ENCODE results near the gene SWSAP1.

Gene SWSAP1

DNA sequence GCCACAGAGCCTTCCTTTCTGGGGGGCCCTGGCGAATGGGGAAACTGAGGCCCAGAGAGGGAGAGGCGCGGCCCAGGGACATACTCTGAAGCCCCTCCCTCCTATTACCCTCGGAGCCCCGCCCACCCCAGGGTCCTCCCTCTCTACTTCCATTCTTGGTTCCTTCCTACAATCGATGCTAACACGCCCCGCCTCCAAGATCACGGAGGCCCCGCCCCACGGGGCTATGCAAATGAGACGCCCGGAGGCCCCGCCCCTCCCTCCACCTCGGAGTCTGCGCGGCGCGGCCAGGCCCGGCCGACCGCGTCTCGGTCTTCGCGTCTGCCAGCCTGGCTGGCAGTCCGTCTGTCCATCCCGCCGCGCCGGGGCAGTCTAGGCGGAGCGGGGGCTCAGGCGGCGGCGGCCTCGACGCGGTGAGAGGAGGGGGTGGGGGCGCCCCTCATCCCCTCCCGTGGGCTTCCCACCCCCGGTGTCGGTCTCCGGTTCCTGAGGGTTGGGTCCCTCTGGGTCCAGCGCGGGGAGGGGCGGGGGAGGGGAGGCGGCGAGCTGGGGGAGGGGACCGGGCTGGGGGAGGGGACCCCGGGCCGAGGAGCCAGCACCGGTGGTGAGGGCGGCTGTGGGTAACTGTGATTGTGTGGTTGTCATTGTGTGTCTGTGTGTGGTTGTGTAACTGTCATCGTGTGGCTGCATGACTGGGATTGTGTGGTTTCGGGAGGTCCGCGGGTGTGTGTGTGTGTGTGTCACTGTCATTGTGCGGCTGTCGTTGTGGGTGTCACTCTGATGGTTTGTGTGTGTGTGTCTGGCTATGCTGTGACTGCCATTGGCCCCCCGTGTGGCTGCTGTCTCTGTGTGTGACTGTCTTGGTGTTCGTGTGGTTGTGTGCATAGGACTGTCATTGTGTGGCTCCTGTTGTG is 19.0 kb upstream of the SWSAP1 start, which contains the start of gene PLPPR2:
PLPPR2 (plus strand) TSS at position 273 of the 914 bp plus-strand sequence. CDS start 2,242 bp downstream, outside the sequence.
- no peaks in the 10 kb centered on the region for H3K9me3 ChIP-seq (ENCODE audit: control insufficient read depth, insufficient read depth, low read length)
- no peaks in the 10 kb centered on the region for H3K36me3 ChIP-seq (ENCODE audit: control insufficient read depth, insufficient read depth, low read length)
- WGBS (ENCODE audit: insufficient coverage, insufficient read length) = no CpG with 5 or more reads among the region's 62 CpGs
- H3K4me3 ChIP-seq (ENCODE audit: low read length) = peak within 1 kb of the TSS; percentile 49; the same call in 1 of the 2 replicates
- DNase-seq (ENCODE audit: low read depth, low spot score) = no peak
- H3K27me3 ChIP-seq (ENCODE audit: control insufficient read depth, insufficient read depth, low read length) = no peaks in the 10 kb centered on the region
- H3K4me1 ChIP-seq (ENCODE audit: control insufficient read depth, insufficient read depth, low read length) = peaks cover 4% of the 10 kb centered on the region; the same call in 1 of the 2 replicates
- H3K27ac ChIP-seq (ENCODE audit: low read length) = no peak within 1 kb of the TSS

DNA sequence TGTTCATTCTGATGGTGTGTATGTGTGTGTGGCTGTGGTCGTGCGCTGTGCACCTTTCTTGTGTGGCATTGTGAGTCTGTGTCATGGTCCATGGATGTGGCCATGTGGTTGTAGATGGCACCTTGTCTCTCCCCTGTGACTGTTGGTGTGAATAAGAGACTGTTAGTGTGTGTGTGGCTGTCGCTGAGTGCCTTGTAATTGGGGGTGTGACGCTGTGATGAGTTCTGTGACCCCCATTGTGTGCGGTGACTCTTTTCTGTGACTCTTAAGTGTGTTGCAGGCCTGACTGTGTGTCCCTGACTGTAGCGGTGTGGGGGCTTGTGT is 18.4 kb upstream of the SWSAP1 start:
- no CpG with 5 or more reads among the region's 6 CpGs for WGBS (ENCODE audit: insufficient coverage, insufficient read length)

DNA sequence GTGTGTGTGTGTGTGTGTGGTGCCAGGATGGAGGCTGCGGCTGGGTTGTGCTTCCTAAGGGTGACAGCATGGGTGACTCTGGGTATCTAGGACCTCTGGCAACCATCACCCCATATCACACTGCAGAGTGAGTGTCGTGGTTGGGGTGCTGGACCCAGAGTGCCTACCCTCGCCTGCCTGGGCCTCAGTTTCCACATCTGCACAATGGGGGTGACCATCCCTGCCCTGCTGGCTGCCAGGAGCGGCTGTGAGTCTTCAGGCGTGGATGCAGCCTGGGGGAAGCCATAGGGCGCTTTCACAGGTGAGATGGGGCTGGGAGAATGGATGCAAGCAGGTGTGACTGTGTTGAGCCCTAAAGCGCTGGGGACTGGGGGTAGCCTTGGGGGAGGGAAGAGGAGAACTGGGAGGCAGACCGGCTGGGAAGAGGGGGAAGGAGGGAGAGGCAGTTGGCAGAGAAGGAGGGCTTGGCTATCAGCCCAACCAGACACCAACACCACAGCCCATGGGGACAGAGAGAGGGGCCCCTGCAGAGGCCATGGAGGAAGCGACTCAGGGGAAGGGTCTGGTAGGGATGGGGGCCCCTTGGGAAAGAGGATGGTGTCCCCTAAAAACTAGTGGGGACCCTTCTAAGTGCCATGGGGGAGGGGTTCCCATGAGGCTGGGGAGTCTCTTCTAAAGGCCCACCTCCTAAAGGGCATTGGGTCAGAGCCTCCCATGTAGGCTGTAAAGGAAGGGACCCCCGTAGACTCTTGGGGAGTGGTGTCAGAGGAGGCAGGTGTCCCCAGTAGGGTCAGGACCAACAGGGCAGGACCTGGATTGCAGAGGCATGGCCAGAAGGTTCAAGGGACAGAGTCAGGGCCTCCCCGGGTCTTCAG is 17.6 kb upstream of the SWSAP1 start:
- H3K36me3 ChIP-seq (ENCODE audit: control insufficient read depth, insufficient read depth, low read length) = no peaks in the 10 kb centered on the region
- no peak overlapping the region for H3K4me3 ChIP-seq (ENCODE audit: low read length)
- no peak for DNase-seq (ENCODE audit: low read depth, low spot score)
- H3K27ac ChIP-seq (ENCODE audit: low read length) = no peak overlapping the region
- no CpG with 5 or more reads among the region's 11 CpGs for WGBS (ENCODE audit: insufficient coverage, insufficient read length)
- H3K4me1 ChIP-seq (ENCODE audit: control insufficient read depth, insufficient read depth, low read length) = peaks cover 6% of the 10 kb centered on the region; the same call in 1 of the 2 replicates
- H3K9me3 ChIP-seq (ENCODE audit: control insufficient read depth, insufficient read depth, low read length) = no peaks in the 10 kb centered on the region
- H3K27me3 ChIP-seq (ENCODE audit: control insufficient read depth, insufficient read depth, low read length) = no peaks in the 10 kb centered on the region

More for the DNA sequence above, 18.4 kb upstream of the SWSAP1 start:
- H3K9me3 ChIP-seq (ENCODE audit: control insufficient read depth, insufficient read depth, low read length) = no peaks in the 10 kb centered on the region
- no peaks in the 10 kb centered on the region for H3K27me3 ChIP-seq (ENCODE audit: control insufficient read depth, insufficient read depth, low read length)
- H3K4me1 ChIP-seq (ENCODE audit: control insufficient read depth, insufficient read depth, low read length) = peaks cover 6% of the 10 kb centered on the region; the same call in 1 of the 2 replicates
- H3K4me3 ChIP-seq (ENCODE audit: low read length) = no peak overlapping the region
- H3K27ac ChIP-seq (ENCODE audit: low read length) = no peak overlapping the region
- H3K36me3 ChIP-seq (ENCODE audit: control insufficient read depth, insufficient read depth, low read length) = no peaks in the 10 kb centered on the region
- DNase-seq (ENCODE audit: low read depth, low spot score) = no peak

DNA sequence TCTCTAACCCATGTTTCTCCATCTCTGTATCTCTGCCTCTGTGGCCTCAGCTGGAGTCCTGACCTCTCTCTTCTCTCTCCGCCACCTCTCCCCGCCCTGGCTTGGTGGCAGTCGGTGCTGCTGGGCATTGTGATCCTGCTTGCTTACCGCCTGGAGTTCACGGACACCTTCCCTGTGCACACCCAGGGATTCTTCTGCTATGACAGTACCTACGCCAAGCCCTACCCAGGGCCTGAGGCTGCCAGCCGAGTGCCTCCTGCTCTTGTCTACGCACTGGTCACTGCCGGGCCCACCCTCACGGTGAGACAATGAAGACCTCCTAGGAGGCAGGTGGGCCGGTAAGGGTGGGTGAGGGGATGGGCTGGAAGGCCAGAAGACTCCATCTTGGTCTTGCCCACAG is 15.0 kb upstream of the SWSAP1 start:
- H3K36me3 ChIP-seq (ENCODE audit: control insufficient read depth, insufficient read depth, low read length) = no peaks in the 10 kb centered on the region
- H3K27ac ChIP-seq (ENCODE audit: low read length) = no peak overlapping the region
- H3K4me1 ChIP-seq (ENCODE audit: control insufficient read depth, insufficient read depth, low read length) = peaks cover 6% of the 10 kb centered on the region; the same call in 1 of the 2 replicates
- no peaks in the 10 kb centered on the region for H3K9me3 ChIP-seq (ENCODE audit: control insufficient read depth, insufficient read depth, low read length)
- H3K27me3 ChIP-seq (ENCODE audit: control insufficient read depth, insufficient read depth, low read length) = no peaks in the 10 kb centered on the region
- no CpG with 5 or more reads among the region's 11 CpGs for WGBS (ENCODE audit: insufficient coverage, insufficient read length)
- DNase-seq (ENCODE audit: low read depth, low spot score) = no peak
- no peak overlapping the region for H3K4me3 ChIP-seq (ENCODE audit: low read length)

DNA sequence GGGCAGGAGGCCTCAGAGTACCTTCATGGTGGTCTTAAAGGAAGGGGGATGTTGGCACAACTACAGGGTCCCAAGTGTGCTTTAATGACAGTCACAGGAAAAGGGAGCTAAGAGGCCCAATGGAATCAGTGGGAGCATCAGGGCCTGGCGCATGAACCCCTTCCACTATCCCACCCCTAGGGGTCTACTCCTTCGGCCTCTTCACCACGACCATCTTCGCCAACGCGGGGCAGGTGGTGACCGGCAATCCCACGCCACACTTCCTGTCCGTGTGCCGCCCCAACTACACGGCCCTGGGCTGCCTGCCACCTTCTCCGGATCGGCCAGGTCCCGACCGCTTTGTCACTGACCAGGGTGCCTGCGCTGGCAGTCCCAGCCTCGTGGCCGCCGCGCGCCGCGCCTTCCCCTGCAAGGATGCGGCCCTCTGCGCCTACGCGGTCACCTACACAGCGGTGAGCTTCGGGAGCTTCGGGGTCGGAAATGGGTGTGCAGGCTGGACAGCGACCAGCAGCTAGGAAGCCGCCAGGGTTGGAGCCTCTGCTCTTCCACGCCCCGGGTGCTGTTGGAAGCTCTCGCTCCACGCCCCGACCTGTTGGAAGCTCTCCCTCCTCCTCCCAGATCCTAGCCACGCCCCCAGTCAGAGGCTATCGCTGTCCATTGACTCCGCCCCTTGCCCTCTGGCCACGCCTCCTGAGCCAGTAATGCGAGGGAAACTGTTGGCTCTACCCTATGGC is 13.3 kb upstream of the SWSAP1 start:
- H3K9me3 ChIP-seq (ENCODE audit: control insufficient read depth, insufficient read depth, low read length) = no peaks in the 10 kb centered on the region
- peaks cover 2% of the 10 kb centered on the region; the same call in 1 of the 2 replicates for H3K4me1 ChIP-seq (ENCODE audit: control insufficient read depth, insufficient read depth, low read length)
- whole genome bisulfite sequencing (ENCODE audit: insufficient coverage, insufficient read length) = no CpG with 5 or more reads among the region's 43 CpGs
- no peaks in the 10 kb centered on the region for H3K36me3 ChIP-seq (ENCODE audit: control insufficient read depth, insufficient read depth, low read length)
- no peaks in the 10 kb centered on the region for H3K27me3 ChIP-seq (ENCODE audit: control insufficient read depth, insufficient read depth, low read length)
- no peak for DNase-seq (ENCODE audit: low read depth, low spot score)
- H3K4me3 ChIP-seq (ENCODE audit: low read length) = peak overlapping the region; percentile 46; the same call in 1 of the 2 replicates
- no peak overlapping the region for H3K27ac ChIP-seq (ENCODE audit: low read length)

DNA sequence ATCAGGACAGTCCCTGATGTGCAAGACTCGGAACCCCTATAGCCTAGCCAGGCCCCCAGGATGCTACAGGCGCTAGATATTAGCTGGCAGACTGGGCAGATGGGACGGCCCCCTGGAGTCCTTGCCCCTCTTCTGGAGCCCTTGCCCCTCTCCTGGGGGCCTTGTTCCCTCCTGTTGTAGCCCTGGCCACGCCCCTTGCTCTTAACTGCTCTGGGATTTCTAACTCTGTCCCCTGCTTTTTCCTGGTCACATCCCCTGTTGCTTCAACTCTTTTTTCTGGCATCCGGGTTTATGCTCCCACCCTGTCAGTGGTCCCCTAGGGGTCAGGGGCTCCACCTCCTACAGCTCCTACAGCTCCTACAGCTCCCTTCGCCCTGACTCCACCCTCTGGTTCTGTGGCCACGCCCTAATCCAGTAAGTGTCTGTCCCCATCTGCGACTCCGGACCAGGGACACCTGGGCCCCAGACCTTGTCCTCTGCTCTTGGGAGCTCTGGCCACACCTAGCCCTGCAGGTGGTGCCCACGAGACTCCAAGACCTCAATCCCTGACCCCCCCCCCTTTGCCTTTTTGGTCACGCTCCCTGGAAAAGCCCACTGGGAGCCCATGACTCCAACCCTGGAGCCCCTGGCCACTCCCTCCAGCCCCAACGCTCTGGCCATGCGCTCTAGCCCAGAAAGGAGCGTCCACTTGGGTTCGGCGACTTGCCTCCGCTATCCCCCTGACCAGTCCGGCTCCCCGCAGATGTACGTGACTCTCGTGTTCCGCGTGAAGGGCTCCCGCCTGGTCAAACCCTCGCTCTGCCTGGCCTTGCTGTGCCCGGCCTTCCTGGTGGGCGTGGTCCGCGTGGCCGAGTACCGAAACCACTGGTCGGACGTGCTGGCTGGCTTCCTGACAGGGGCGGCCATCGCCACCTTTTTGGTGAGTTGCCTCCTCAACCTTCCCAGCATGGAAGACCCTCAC is 12.4 kb upstream of the SWSAP1 start:
- no peaks in the 10 kb centered on the region for H3K9me3 ChIP-seq (ENCODE audit: control insufficient read depth, insufficient read depth, low read length)
- H3K27me3 ChIP-seq (ENCODE audit: control insufficient read depth, insufficient read depth, low read length) = no peaks in the 10 kb centered on the region
- no CpG with 5 or more reads among the region's 35 CpGs for WGBS (ENCODE audit: insufficient coverage, insufficient read length)
- no peak for DNase-seq (ENCODE audit: low read depth, low spot score)
- peaks cover 2% of the 10 kb centered on the region; the same call in 1 of the 2 replicates for H3K4me1 ChIP-seq (ENCODE audit: control insufficient read depth, insufficient read depth, low read length)
- peak overlapping the region; percentile 46; the same call in 1 of the 2 replicates for H3K4me3 ChIP-seq (ENCODE audit: low read length)
- H3K27ac ChIP-seq (ENCODE audit: low read length) = no peak overlapping the region
- no peaks in the 10 kb centered on the region for H3K36me3 ChIP-seq (ENCODE audit: control insufficient read depth, insufficient read depth, low read length)

DNA sequence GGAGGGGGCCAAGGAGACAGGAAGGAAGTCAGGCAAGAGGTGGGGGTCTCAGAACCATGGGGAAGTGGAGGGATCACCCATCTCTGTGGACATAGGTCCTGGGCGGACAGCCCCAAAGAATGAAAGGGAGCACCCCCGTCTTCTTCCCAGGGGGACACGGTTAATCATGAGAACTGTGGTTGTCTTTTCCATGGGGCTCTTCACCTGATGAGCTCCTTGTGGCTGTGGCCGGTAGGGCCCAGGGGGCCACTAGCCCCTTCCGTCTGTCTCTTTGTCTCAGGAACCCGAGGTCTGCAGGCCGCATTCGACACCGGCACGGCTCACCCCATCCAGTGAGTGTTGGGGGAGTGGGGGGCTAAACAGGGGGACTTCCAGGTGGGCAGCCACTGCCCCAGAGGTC is 10.6 kb upstream of the SWSAP1 start:
- no peaks in the 10 kb centered on the region for H3K36me3 ChIP-seq (ENCODE audit: control insufficient read depth, insufficient read depth, low read length)
- H3K4me3 ChIP-seq (ENCODE audit: low read length) = no peak overlapping the region
- no peaks in the 10 kb centered on the region for H3K27me3 ChIP-seq (ENCODE audit: control insufficient read depth, insufficient read depth, low read length)
- no peaks in the 10 kb centered on the region for H3K9me3 ChIP-seq (ENCODE audit: control insufficient read depth, insufficient read depth, low read length)
- no peak for DNase-seq (ENCODE audit: low read depth, low spot score)
- H3K4me1 ChIP-seq (ENCODE audit: control insufficient read depth, insufficient read depth, low read length) = peaks cover 2% of the 10 kb centered on the region; the same call in 1 of the 2 replicates
- no CpG with 5 or more reads among the region's 10 CpGs for WGBS (ENCODE audit: insufficient coverage, insufficient read length)
- H3K27ac ChIP-seq (ENCODE audit: low read length) = no peak overlapping the region

DNA sequence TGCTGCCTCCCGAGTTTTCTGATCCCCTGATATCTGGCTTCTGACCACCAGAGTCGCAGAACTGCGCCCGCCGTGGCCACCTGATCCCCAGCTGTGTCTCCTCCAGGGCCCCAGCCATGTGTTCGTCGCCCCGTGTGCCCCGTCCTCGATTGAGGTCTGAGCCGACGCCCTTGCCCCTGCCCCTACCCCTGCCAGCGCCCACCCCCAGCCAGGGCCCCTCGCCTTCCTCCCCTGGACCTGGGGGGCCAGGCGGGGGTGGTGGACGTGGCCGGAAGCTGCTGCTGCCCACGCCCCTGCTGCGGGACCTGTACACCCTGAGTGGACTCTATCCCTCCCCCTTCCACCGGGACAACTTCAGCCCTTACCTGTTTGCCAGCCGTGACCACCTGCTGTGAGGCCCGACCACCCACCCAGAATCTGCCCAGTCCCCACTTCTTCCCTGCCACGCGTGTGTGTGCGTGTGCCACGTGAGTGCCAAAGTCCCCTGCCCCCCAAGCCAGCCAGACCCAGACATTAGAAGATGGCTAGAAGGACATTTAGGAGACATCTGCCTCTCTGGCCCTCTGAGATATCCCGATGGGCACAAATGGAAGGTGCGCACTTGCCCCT is 10.1 kb upstream of the SWSAP1 start:
- H3K36me3 ChIP-seq (ENCODE audit: control insufficient read depth, insufficient read depth, low read length) = no peaks in the 10 kb centered on the region
- no peaks in the 10 kb centered on the region for H3K9me3 ChIP-seq (ENCODE audit: control insufficient read depth, insufficient read depth, low read length)
- H3K4me1 ChIP-seq (ENCODE audit: control insufficient read depth, insufficient read depth, low read length) = peaks cover 2% of the 10 kb centered on the region; the same call in 1 of the 2 replicates
- no CpG with 5 or more reads among the region's 28 CpGs for WGBS (ENCODE audit: insufficient coverage, insufficient read length)
- H3K27ac ChIP-seq (ENCODE audit: low read length) = no peak overlapping the region
- H3K27me3 ChIP-seq (ENCODE audit: control insufficient read depth, insufficient read depth, low read length) = no peaks in the 10 kb centered on the region
- no peak overlapping the region for H3K4me3 ChIP-seq (ENCODE audit: low read length)
- no peak for DNase-seq (ENCODE audit: low read depth, low spot score)

DNA sequence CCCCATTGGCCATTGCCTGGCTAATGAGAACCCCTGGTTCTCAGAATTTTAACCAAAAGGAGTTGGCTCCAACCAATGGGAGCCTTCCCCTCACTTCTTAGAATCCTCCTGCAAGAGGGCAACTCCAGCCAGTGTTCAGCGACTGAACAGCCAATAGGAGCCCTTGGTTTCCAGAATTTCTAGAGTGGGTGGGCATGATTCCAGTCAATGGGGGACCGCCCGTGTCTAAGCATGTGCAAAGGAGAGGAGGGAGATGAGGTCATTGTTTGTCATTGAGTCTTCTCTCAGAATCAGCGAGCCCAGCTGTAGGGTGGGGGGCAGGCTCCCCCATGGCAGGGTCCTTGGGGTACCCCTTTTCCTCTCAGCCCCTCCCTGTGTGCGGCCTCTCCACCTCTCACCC is 9.5 kb upstream of the SWSAP1 start:
- Histone ChIP-seq H3K9me3 (ENCODE audit: control insufficient read depth, insufficient read depth, low read length) (no peaks in the 10 kb centered on the region), H3K4me3 (ENCODE audit: low read length) (no peak overlapping the region), H3K27ac (ENCODE audit: low read length) (no peak overlapping the region), H3K4me1 (ENCODE audit: control insufficient read depth, insufficient read depth, low read length) (peaks cover 2% of the 10 kb centered on the region; the same call in 1 of the 2 replicates), H3K36me3 (ENCODE audit: control insufficient read depth, insufficient read depth, low read length) (no peaks in the 10 kb centered on the region), H3K27me3 (ENCODE audit: control insufficient read depth, insufficient read depth, low read length) (no peaks in the 10 kb centered on the region)
- no peak for DNase-seq (ENCODE audit: low read depth, low spot score)
- no CpG with 5 or more reads among the region's 5 CpGs for WGBS (ENCODE audit: insufficient coverage, insufficient read length)

Data from iPS DF 6.9 (cell line).